SK-N-MC (cell line): ENCODE results near the gene HIBCH.
"Not testable (repeated sequence)": the region's sequence is repeated elsewhere in the genome, so short reads cannot be mapped to it uniquely, and the experiment has no call there.

Experiments
- DNase-seq: peaks from one replicate; pipeline ENCODE4 v3.0.0-alpha.2; 2011; ENCODE audit warnings: low read depth, low spot score
- H3K27ac ChIP-seq: fragments of 200-600 bp; sonication (generic); 2 replicates; pipeline ENCODE4 v1.5.1; 2016; ENCODE audit warnings: mixed run types
- H3K36me3 ChIP-seq: fragments of 200-600 bp; sonication (generic); 2 replicates; pipeline ENCODE4 v1.6.1; 2017; ENCODE audit warnings: antibody characterized with exemption, low read length, mixed read lengths; ENCODE audit not compliant: insufficient read depth
- H3K4me3 ChIP-seq: fragments of 200-600 bp; sonication (generic); 2 replicates; pipeline ENCODE4 v1.5.1; 2016
- H3K9ac ChIP-seq: fragments of 200-600 bp; sonication (generic); 2 replicates; pipeline ENCODE4 v1.8.0; 2017; ENCODE audit warnings: mixed run types, mixed read lengths; ENCODE audit not compliant: insufficient read length
- H3K9me3 ChIP-seq: fragments of 200-600 bp; sonication (generic); 2 replicates; pipeline ENCODE4 v1.6.1; 2017; ENCODE audit warnings: low read depth, mild to moderate bottlenecking, antibody characterized with exemption, low read length, moderate library complexity, mixed read lengths
- EZH2 ChIP-seq: fragments of 200-600 bp; sonication (generic); IDR thresholded peaks from one replicate; pipeline ENCODE4 v1.6.1; 2017; ENCODE audit warnings: antibody characterized with exemption
- FOXP2 ChIP-seq: optimal IDR thresholded peaks from 2 replicates; pipeline ENCODE3; 2011; ENCODE audit warnings: mild to moderate bottlenecking, moderate library complexity; ENCODE audit not compliant: insufficient read depth; ENCODE audit errors: extremely low read length, control extremely low read depth
- POLR2AphosphoS5 ChIP-seq: IDR thresholded peaks from 2 replicates; pipeline ENCODE4 v1.6.1; 2012; ENCODE audit warnings: mild to moderate bottlenecking, low read depth, low read length, borderline replicate concordance

Gene HIBCH

GRCh38 chr2:190271783-190272456, 47.7 kb downstream of the HIBCH start:
- Histone ChIP-seq H3K36me3 (no peaks in the 10 kb centered on the region), H3K4me3 (no peak overlapping the region), H3K27ac (no peak overlapping the region), H3K9me3 (no peaks in the 10 kb centered on the region), H3K9ac (no peak overlapping the region)
- DNase-seq, result no peak
- TF ChIP-seq FOXP2, result no peak
- no peak for TF ChIP-seq EZH2
- no peak for TF ChIP-seq POLR2AphosphoS5

- H3K4me3 ChIP-seq, result no peak overlapping the region
- no peak overlapping the region for H3K27ac ChIP-seq
- TF ChIP-seq EZH2 (no peak), FOXP2 (no peak), POLR2AphosphoS5 (no peak)
- no peak for DNase-seq
- peaks cover 2% of the 10 kb centered on the region; the same call in 1 of the 2 replicates for H3K9me3 ChIP-seq
- no peaks in the 10 kb centered on the region for H3K36me3 ChIP-seq
- H3K9ac ChIP-seq, result no peak overlapping the region
Measured at GRCh38 chr2:190270298-190270697, 49.3 kb downstream of the HIBCH start.

- H3K9ac ChIP-seq, H3K9me3 ChIP-seq, H3K27ac ChIP-seq, DNase-seq, H3K36me3 ChIP-seq, H3K4me3 ChIP-seq: not testable (repeated sequence)
Measured at GRCh38 chr2:190269699-190270098, 49.9 kb downstream of the HIBCH start.

GRCh38 chr2:190267302-190267701, 52.3 kb downstream of the HIBCH start:
- no peak for DNase-seq
- no peak overlapping the region for H3K9ac ChIP-seq
- peaks cover 4% of the 10 kb centered on the region; the same call in 1 of the 2 replicates for H3K9me3 ChIP-seq
- TF ChIP-seq POLR2AphosphoS5 (no peak), FOXP2 (no peak), EZH2 (no peak)
- no peak overlapping the region for H3K27ac ChIP-seq
- H3K36me3 ChIP-seq, result no peaks in the 10 kb centered on the region
- no peak overlapping the region for H3K4me3 ChIP-seq

GRCh38 chr2:190266314-190266713, 53.3 kb downstream of the HIBCH start:
- H3K9ac ChIP-seq, result no peak overlapping the region
- H3K36me3 ChIP-seq, result no peaks in the 10 kb centered on the region
- H3K9me3 ChIP-seq, result peaks cover 4% of the 10 kb centered on the region; the same call in 1 of the 2 replicates
- TF ChIP-seq FOXP2, result no peak
- no peak for TF ChIP-seq POLR2AphosphoS5
- TF ChIP-seq EZH2, result no peak
- DNase-seq, result no peak
- H3K27ac ChIP-seq, result no peak overlapping the region
- H3K4me3 ChIP-seq, result no peak overlapping the region

GRCh38 chr2:190261851-190262250, 57.8 kb downstream of the HIBCH start:
- peaks cover 27% of the 10 kb centered on the region for H3K36me3 ChIP-seq
- no peak for DNase-seq
- no peak overlapping the region for H3K4me3 ChIP-seq
- H3K27ac ChIP-seq, result no peak overlapping the region
- TF ChIP-seq FOXP2 (no peak), POLR2AphosphoS5 (no peak), EZH2 (no peak)
- peaks cover 4% of the 10 kb centered on the region; the same call in 1 of the 2 replicates for H3K9me3 ChIP-seq
- H3K9ac ChIP-seq, result no peak overlapping the region

- no peak overlapping the region for H3K4me3 ChIP-seq
- H3K9ac ChIP-seq, result no peak overlapping the region
- peaks cover 37% of the 10 kb centered on the region for H3K36me3 ChIP-seq
- TF ChIP-seq EZH2 (no peak), FOXP2 (no peak), POLR2AphosphoS5 (no peak)
- no peak overlapping the region for H3K27ac ChIP-seq
- no peaks in the 10 kb centered on the region for H3K9me3 ChIP-seq
- DNase-seq, result no peak
Measured at GRCh38 chr2:190256087-190256486, 63.5 kb downstream of the HIBCH start.

GRCh38 chr2:190255676-190256075, 64.0 kb downstream of the HIBCH start:
- no peak overlapping the region for H3K9ac ChIP-seq
- TF ChIP-seq EZH2, result no peak
- no peak for TF ChIP-seq FOXP2
- TF ChIP-seq POLR2AphosphoS5, result no peak
- H3K27ac ChIP-seq, result no peak overlapping the region
- peaks cover 37% of the 10 kb centered on the region for H3K36me3 ChIP-seq
- no peak overlapping the region for H3K4me3 ChIP-seq
- H3K9me3 ChIP-seq, result no peaks in the 10 kb centered on the region
- no peak for DNase-seq
